GM12878 (cell line): ENCODE results near the gene CTNNA3. TPM values are rescaled to one million over a fixed set of nuclear protein-coding genes. Genes with fewer than 3 reads are reported as not detected.
"Not testable (repeated sequence)": the region's sequence is repeated elsewhere in the genome, so short reads cannot be mapped to it uniquely, and the experiment has no call there.

Source experiments
- ATAC-seq: fragments of 200-7000 bp; cut with Tn5 transposase; 3 replicates; pipeline ENCODE4 v1.9.1; 2020; ENCODE audit warnings: mild to moderate bottlenecking, moderate library complexity
- BruUV-seq: library from RNA; stranded (reverse); fragments of 400-500 nt; replicated peaks from 2 replicates; lab custom pipeline; 2021; lab: Mats Ljungman, UMichigan
- CTCF ChIA-PET: fragments of 300-600 bp; sonication (Branson Sonifier 250); formaldehyde crosslinking; extraction: SDS; loops from one replicate; lab custom pipeline; 2021; ENCODE audit warnings: inconsistent platforms; lab: Yijun Ruan, JAX
- POLR2A ChIA-PET: fragments of 350-600 bp; formaldehyde crosslinking; extraction: SDS; loops from one replicate; lab custom pipeline; 2021; ENCODE audit warnings: inconsistent platforms; lab: Charles Lee
- RAD21 ChIA-PET: fragments of 300-600 bp; sonication (Branson Sonifier 250); formaldehyde crosslinking; loops from one replicate; lab custom pipeline; 2023; ENCODE audit warnings: antibody characterized with exemption; ENCODE audit not compliant: unreplicated experiment; lab: Charles Lee
- SMC1A ChIA-PET: fragments of 300-600 bp; sonication (Branson Sonifier 250); formaldehyde crosslinking; loops from one replicate; lab custom pipeline; 2023; ENCODE audit not compliant: unreplicated experiment, uncharacterized antibody; lab: Charles Lee
- DNase-seq: peaks from one replicate; pipeline ENCODE4 v3.0.0-alpha.2; 2011; ENCODE audit warnings: low read depth, low spot score
- FAIRE-seq: peaks from 3 replicates; lab custom pipeline; 2011; peaks lifted over from hg19 to GRCh38; lab: Jason Lieb, UNC
- H2AFZ ChIP-seq: 2 replicates; pipeline ENCODE4 v1.6.0; 2011; ENCODE audit warnings: low read depth, low read length, control low read depth; ENCODE audit not compliant: control insufficient read depth
- H3K27ac ChIP-seq: 2 replicates; pipeline ENCODE4 v1.5.1; 2011; ENCODE audit warnings: control low read depth; ENCODE audit not compliant: control insufficient read depth, insufficient read depth
- H3K27me3 ChIP-seq, 2 experiments: replicated peaks in 1 of 2; 2 replicates each; pipeline versions ENCODE4 v1.6.0 to v1.6.1; 2011; ENCODE audit warnings: low read length in 1 of 2; ENCODE audit not compliant: control insufficient read depth in 2 of 2, insufficient read depth in 2 of 2
- H3K36me3 ChIP-seq, 2 experiments: 2 replicates each; pipeline ENCODE4 v1.5.1; 2011; ENCODE audit warnings: low read length in 1 of 2; ENCODE audit not compliant: control insufficient read depth in 2 of 2, insufficient read depth in 2 of 2
- H3K4me1 ChIP-seq: 2 replicates; pipeline ENCODE4 v1.6.1; 2011; ENCODE audit warnings: mild to moderate bottlenecking, low read length, moderate library complexity, mixed read lengths; ENCODE audit not compliant: control insufficient read depth, insufficient read depth
- H3K4me2 ChIP-seq: 2 replicates; pipeline ENCODE4 v1.6.0; 2011; ENCODE audit warnings: control low read depth; ENCODE audit not compliant: control insufficient read depth, insufficient read depth
- H3K4me3 ChIP-seq: fragments of 200-600 bp; sonication (generic); 2 replicates; pipeline ENCODE4 v1.5.1; 2016
- H3K79me2 ChIP-seq: 2 replicates; pipeline ENCODE4 v1.6.0; 2011; ENCODE audit warnings: low read length; ENCODE audit not compliant: control insufficient read depth, insufficient read depth
- H3K9ac ChIP-seq: 2 replicates; pipeline ENCODE4 v1.8.0; 2011; ENCODE audit warnings: low read length, control low read depth, mixed read lengths; ENCODE audit not compliant: control insufficient read depth, insufficient read depth
- H3K9me3 ChIP-seq: replicated peaks from 3 replicates; pipeline ENCODE4 v1.5.1; 2011; ENCODE audit warnings: mild to moderate bottlenecking, low read length; ENCODE audit not compliant: control insufficient read depth, insufficient read depth
- H4K20me1 ChIP-seq: 2 replicates; pipeline ENCODE4 v1.6.0; 2011; ENCODE audit not compliant: control insufficient read depth, insufficient read depth
- MXI1 ChIP-seq: fragments of 150-350 bp; IDR thresholded peaks from 2 replicates; pipeline ENCODE4 v1.6.1; 2011; ENCODE audit warnings: low read depth, mild to moderate bottlenecking, inconsistent platforms, low read length, improper control_type of control experiment
- PBX3 ChIP-seq: IDR thresholded peaks from 2 replicates; pipeline ENCODE4 v1.6.1; 2011; ENCODE audit warnings: mild to moderate bottlenecking, low read depth, low read length, moderate library complexity; ENCODE audit not compliant: insufficient replicate concordance
- RUNX3 ChIP-seq: IDR thresholded peaks from 2 replicates; pipeline ENCODE4 v1.6.1; 2012; ENCODE audit warnings: low read length, inconsistent platforms
- WGBS: methylation state at CpG from one replicate; pipeline ENCODE4 v1.1.6; 2016; ENCODE audit warnings: low lambda C conversion rate; ENCODE audit not compliant: insufficient replicate concordance, insufficient coverage; ENCODE audit errors: missing lambda C conversion rate; 5-methylcytosine and 5-hydroxymethylcytosine counted together
- in situ Hi-C: fragments of 300-500 bp; cut with MboI; formaldehyde crosslinking; loops from 9 replicates; pipeline ENCODE4 v1.14.3; 2018; ENCODE audit warnings: mixed read lengths
- intact Hi-C: fragments of 100-400 bp; cut with micrococcal nuclease; formaldehyde crosslinking; loops from one replicate; pipeline ENCODE4 v1.14.2; 2022; ENCODE audit not compliant: unreplicated experiment
- polyA plus RNA-seq, 11 experiments: library from polyadenylated mRNA; depleted of rRNA in 4 of 11; unstranded in 6 of 11; stranded (reverse) in 5 of 11; fragments of >200 nt; fragmentation: Nextera tagmentation in 4 of 11; fragmentation: Illumina TruSeq in 1 of 11; extraction: Ambion mirVana in 4 of 11; extraction: Trizol in 1 of 11; gene quantifications; 1 replicate in 1 of 11; 2 replicates in 10 of 11; pipeline versions ENCODE4 v1.2.1 to v1.2.3, GENCODE V29; 2011 to 2016; ENCODE audit warnings: inconsistent platforms in 2 of 11, missing spikeins in 2 of 11, low read depth in 1 of 11
- total RNA-seq, 4 experiments: library from RNA; depleted of rRNA in 3 of 4; stranded (reverse); fragments of >200 nt in 3 of 4; fragmentation: Illumina TruSeq in 1 of 4; extraction: Trizol in 1 of 4; gene quantifications; 2 replicates each; pipeline versions ENCODE4 v1.2.1 to v1.2.3, GENCODE V29; 2013 to 2021

Gene CTNNA3
- total and polyA plus RNA-seq, 10 of the 15 experiments (the other 5 are each of a cell fraction or from before 2014, with no cell fraction given) = under 0.01 to 4.5 (median 0.22) TPM; not detected in 2

- BruUV-seq, in situ Hi-C loops, H3K9ac ChIP-seq, H3K4me1 ChIP-seq, H3K27ac ChIP-seq, H3K9me3 ChIP-seq, intact Hi-C loops, H3K79me2 ChIP-seq, H3K27me3 ChIP-seq, H3K4me2 ChIP-seq, FAIRE-seq, RAD21 ChIA-PET, POLR2A ChIA-PET, H3K36me3 ChIP-seq, CTCF ChIA-PET, ATAC-seq, H2AFZ ChIP-seq, H3K4me3 ChIP-seq, DNase-seq, H4K20me1 ChIP-seq: not testable (repeated sequence)
- 12% methylated on average over 21 of the region's 29 CpGs for WGBS
- SMC1A ChIA-PET = interaction anchor here (1.1 to 2.0 kb wide), 2 partner anchors 9 kb away, joined by 4 to 5 read pairs; no protein-coding TSS in a partner anchor
Observed at GRCh38 chr10:67230680-67231500, 465.1 kb downstream of the CTNNA3 start.

- WGBS = 1% methylated on average over 4 of the region's 4 CpGs
- H3K27me3 ChIP-seq = no peaks in the 10 kb centered on the region
- H3K27ac ChIP-seq = no peak overlapping the region
- no peaks in the 10 kb centered on the region for H3K9me3 ChIP-seq
- H4K20me1 ChIP-seq = no peaks in the 10 kb centered on the region
- H3K9ac ChIP-seq = no peak overlapping the region
- FAIRE-seq = no peak
- H3K4me2 ChIP-seq = no peak overlapping the region
- TF ChIP-seq RUNX3 (no peak), PBX3 (no peak), MXI1 (no peak)
- POLR2A ChIA-PET = interaction anchor here (0.6 kb wide), 1 partner anchor 396 kb away, joined by 3 read pairs; no protein-coding TSS in a partner anchor
- no peak for DNase-seq
- BruUV-seq = no TSS peak
- H2AFZ ChIP-seq = no peak overlapping the region
- no peaks in the 10 kb centered on the region for H3K36me3 ChIP-seq
- no peaks in the 10 kb centered on the region for H3K4me1 ChIP-seq
- CTCF ChIA-PET = interaction anchor here (0.6 to 0.7 kb wide), 3 partner anchors 8 to 296 kb away, joined by 3 read pairs; no protein-coding TSS in a partner anchor
- no peaks in the 10 kb centered on the region for H3K79me2 ChIP-seq
- SMC1A ChIA-PET = interaction anchor here (1.0 to 1.8 kb wide), 3 partner anchors 9 to 14 kb away, joined by 3 to 9 read pairs (median 5); no protein-coding TSS in a partner anchor
- intact Hi-C loops = no loop called here
- RAD21 ChIA-PET = no interaction called here
- peak; percentile 34; the same call in 1 of the 3 replicates for ATAC-seq
- in situ Hi-C loops = no loop called here
- H3K4me3 ChIP-seq = no peak overlapping the region
Observed at GRCh38 chr10:67225226-67225625, 470.8 kb downstream of the CTNNA3 start.
